ENCODE data around the gene CISD3.

DNA sequence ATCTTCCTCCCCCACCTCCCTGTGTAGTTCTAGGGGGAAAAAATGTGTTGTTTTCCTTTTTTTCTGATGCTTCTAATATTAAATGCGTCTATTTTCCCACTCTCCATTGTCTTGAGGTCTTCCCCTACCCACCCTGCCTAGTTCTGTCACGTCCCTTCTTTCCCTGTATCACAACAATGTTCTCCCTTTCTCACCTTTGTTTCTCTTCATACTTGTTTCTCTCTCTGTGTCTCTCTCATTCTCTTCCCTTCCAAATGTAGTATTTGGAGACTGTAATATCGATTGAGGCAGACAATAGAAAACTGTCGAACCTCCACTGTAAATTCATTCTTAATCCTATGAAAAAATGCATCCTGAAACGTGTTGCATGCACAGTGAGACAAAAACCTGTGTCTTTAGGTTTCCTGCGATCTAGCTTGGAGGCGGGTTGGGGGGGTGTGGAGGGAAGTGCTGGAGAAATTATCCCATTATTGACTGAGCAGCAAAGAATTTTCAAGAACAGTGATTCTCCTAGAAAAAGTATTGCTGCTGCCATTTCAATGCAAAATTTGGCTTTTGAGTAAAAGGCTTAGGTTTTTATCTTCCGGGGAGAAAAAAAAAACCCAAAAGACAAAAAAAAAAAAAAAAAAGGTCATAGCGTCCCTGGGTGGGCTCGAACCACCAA is 21.1 kb downstream of the CISD3 start:
- TF ChIP-seq, protein P1, sequence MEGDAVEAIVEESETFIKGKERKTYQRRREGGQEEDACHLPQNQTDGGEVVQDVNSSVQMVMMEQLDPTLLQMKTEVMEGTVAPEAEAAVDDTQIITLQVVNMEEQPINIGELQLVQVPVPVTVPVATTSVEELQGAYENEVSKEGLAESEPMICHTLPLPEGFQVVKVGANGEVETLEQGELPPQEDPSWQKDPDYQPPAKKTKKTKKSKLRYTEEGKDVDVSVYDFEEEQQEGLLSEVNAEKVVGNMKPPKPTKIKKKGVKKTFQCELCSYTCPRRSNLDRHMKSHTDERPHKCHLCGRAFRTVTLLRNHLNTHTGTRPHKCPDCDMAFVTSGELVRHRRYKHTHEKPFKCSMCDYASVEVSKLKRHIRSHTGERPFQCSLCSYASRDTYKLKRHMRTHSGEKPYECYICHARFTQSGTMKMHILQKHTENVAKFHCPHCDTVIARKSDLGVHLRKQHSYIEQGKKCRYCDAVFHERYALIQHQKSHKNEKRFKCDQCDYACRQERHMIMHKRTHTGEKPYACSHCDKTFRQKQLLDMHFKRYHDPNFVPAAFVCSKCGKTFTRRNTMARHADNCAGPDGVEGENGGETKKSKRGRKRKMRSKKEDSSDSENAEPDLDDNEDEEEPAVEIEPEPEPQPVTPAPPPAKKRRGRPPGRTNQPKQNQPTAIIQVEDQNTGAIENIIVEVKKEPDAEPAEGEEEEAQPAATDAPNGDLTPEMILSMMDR (IDR thresholded peaks at IDR 0.05; ENCODE audit: low read length) = no peak
- TF ChIP-seq EZH2 (IDR thresholded peaks at IDR 0.05; ENCODE audit: borderline replicate concordance, low read length) = no peak

All from OCI-LY1 (cell line).